Breast epithelium (tissue), 3 donors: ENCODE results near the gene PIP4K2C.

Experiments
- POLR2A ChIP-seq: fragments of 450-650 bp; IDR thresholded peaks from one replicate; pipeline ENCODE4 v1.6.1; 2016; ENCODE audit warnings: antibody characterized with exemption, mild to moderate bottlenecking, moderate library complexity
- TF ChIP-seq, protein P1 (sequence below), 3 donors: fragments of 450-650 bp; IDR thresholded peaks; one replicate each; pipeline ENCODE4 v1.5.1; 2016 to 2017; ENCODE audit warnings: antibody characterized with exemption in 3 of 3, mild to moderate bottlenecking in 3 of 3, moderate library complexity in 3 of 3

DNA sequence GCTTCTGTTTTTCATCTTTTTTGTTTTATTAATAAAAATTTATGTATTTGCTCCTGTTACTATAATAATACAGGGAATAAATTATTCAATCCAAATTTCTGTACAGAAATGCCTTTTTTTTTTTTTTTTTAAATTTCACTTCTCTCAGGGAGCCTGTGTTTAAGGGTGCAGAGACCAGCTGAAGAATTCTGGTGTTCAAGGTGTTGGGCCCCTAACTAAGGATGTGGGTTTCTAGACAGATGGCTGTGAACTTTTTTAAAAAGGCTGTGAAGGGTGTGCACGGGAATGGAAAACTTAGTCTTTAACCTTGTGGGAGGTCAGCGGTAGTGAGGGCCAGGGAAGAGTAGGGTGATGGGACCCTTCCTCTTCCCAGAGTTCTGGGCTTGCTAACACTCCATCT lies 12.3 kb downstream of the PIP4K2C start:
- TF ChIP-seq, protein P1, sequence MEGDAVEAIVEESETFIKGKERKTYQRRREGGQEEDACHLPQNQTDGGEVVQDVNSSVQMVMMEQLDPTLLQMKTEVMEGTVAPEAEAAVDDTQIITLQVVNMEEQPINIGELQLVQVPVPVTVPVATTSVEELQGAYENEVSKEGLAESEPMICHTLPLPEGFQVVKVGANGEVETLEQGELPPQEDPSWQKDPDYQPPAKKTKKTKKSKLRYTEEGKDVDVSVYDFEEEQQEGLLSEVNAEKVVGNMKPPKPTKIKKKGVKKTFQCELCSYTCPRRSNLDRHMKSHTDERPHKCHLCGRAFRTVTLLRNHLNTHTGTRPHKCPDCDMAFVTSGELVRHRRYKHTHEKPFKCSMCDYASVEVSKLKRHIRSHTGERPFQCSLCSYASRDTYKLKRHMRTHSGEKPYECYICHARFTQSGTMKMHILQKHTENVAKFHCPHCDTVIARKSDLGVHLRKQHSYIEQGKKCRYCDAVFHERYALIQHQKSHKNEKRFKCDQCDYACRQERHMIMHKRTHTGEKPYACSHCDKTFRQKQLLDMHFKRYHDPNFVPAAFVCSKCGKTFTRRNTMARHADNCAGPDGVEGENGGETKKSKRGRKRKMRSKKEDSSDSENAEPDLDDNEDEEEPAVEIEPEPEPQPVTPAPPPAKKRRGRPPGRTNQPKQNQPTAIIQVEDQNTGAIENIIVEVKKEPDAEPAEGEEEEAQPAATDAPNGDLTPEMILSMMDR (IDR thresholded peaks at IDR 0.05), result no peak
- no peak for TF ChIP-seq POLR2A
